GM10847 (cell line): Measurements from ENCODE around the gene TRAPPC2B.

ENCODE experiments used
- POLR2A ChIP-seq: IDR thresholded peaks from 2 replicates; pipeline ENCODE4 v1.6.1; 2011; ENCODE audit not compliant: insufficient read length; ENCODE audit errors: extremely low read depth

Gene TRAPPC2B

DNA sequence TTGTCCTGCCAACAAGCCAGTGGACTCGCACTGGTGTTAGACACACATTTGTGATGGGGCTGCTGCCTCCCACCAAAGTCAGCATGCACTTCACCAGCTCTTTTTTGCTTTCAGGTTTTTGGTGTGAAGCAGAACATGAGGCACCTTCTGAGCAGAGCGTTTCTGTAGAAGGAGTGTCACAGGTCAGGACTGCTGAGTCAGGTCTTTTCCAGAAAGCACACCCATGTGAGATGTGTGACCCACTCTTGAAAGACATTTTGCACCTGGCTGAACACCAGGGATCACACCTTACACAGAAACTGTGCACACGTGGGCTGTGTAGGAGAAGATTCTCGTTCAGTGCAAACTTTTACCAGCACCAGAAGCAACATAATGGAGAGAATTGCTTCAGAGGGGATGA, 7.4 kb upstream of the TRAPPC2B start:
- no peak for TF ChIP-seq POLR2A

DNA sequence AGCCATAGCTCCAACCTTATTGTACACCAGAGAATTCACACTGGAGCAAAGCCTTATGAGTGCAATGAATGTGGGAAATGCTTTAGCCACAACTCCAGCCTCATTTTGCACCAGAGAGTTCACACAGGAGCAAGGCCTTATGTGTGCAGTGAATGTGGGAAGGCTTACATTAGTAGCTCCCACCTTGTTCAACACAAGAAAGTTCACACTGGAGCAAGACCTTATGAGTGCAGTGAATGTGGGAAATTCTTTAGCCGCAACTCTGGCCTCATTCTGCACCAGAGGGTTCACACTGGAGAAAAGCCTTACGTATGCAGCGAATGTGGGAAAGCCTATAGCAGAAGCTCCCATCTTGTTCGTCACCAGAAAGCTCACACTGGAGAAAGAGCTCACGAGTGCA, 5.9 kb upstream of the TRAPPC2B start:
- TF ChIP-seq POLR2A: no peak

DNA sequence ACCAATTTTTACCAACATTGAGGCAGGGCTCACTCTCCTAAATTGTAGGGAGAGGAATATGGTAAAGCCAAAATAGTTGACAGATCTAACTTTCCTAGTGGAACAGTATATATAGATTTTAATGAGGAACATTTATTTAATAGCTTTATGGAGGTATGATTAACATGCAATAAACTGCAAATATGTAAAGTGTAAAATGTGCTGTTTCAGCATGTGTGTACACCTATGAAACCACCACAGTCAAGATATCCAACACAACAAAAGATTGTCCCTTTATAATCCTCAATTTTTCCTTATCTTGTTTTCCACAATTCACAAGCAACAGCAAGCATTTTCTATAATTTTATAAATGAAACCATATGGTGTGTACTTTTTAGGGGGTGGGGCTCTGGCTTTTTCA, 4.1 kb upstream of the TRAPPC2B start:
- TF ChIP-seq POLR2A: no peak

DNA sequence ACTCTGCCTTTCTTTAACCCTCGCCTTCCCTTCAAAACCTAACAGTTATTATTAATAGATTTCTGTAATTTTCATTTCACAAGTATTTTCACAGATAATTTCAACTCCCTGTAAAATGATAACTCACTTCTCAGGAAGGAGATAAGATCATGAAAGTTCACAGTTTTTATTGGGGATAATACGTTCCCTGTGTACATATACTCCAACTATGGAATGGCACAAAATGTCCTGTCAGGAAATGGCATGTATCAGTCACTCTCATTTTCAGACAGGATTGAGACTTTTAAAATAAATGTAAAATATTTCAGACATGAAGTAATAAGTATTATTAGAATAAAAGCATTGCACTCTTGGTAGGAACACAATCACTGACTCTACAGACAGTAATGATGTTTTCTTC, 932 bp upstream of the TRAPPC2B start:
- no peak for TF ChIP-seq POLR2A

DNA sequence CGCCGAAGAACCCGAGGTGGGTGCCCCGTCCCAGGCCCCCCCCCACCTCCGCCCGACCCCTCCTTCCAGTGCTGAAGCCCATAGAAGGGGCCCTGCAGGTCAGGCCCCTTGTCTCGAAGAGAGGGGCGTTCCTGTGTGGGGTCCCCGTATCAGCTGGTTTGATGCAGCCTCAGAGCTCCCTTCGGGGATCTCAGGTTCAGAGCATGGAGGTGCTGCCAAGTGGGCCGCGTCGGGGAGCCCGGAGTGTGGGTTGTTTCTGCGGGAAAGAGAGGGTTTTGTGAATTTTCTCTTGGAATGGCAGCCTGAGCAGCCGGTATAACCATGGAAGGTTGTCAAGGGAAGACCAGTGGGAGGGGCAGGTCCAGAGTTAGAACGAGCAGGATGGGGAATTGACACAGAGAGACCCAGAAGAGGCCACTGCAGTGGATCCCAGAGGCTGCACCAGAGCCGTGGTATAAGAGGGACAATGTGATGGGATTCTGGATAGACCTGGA, 384 bp downstream of the TRAPPC2B start:
- TF ChIP-seq POLR2A: no peak

DNA sequence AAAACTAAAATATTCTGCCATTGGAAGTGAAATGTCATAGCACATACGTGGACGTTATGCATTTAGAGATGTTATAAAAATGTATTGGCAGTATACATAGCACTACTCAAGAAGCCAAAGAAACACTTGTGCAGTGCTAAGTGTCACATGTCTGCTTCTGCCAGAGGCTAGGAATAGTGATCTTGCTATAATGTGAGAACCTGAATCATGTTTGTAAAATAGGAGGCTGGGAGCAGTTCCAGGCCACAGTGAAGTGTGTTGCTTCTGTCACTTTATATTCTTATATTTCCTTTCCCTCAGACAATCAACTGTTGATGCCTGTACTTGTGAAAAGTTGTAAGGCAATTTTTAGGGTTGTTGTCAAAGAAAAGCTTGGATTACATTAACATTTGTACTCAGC, 3.4 kb downstream of the TRAPPC2B start:
- TF ChIP-seq POLR2A: no peak

DNA sequence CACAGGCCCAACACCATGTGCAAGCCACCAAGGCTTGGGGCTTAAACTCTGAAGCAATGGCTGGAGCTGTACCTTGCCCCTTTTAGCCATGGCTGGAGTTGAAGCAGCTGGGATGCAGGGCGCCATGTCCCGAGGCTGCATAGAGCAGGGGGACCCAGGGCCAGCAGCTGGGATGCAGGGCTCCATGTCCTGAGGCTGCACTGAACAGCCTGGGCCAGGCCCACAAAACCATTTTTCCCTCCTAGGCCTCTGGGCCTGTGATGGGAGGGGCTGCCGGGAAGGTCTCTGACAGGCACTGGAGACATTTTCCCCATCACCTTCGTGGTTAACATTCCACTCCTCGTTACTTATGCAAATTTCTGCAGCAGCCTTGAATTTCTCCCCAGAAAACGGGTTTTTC, 10.8 kb downstream of the TRAPPC2B start:
- TF ChIP-seq POLR2A: no peak

DNA sequence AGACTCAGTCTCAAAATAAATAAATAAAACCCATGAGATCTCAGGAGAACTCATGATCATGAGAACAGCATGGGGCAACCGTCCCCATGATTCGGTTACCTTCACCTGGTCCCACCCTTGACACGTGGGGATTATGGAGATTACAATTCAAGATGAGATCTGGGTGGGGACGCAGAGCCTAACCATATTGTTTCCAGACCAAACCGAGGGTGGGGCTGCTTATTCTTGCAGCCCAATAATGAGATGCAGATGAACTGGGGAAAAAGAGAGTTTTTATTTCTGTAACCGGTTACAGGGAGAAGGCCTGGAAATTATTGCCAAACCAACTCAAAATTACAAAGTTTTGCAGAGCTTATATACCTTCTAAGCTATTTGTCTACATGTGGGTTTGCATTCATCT, 12.8 kb downstream of the TRAPPC2B start:
- no peak for TF ChIP-seq POLR2A

DNA sequence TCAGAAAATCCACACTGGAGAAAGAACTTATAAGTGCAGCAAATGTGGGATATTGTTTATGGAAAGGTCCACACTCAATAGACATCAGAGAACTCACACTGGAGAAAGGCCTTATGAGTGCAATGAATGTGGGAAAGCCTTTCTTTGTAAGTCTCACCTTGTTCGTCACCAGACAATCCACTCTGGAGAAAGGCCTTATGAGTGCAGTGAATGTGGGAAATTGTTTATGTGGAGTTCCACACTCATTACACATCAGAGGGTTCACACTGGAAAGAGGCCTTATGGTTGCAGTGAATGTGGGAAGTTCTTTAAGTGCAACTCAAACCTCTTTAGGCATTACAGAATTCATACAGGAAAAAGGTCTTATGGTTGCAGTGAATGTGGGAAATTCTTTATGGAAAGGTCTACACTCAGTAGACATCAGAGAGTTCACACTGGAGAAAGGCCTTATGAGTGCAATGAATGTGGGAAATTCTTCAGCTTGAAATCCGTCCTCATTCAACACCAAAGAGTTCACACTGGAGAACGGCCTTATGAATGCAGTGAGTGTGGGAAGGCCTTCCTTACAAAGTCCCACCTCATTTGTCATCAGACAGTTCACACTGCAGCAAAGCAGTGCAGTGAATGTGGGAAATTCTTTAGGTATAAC, 14.3 kb downstream of the TRAPPC2B start:
- no peak for TF ChIP-seq POLR2A

DNA sequence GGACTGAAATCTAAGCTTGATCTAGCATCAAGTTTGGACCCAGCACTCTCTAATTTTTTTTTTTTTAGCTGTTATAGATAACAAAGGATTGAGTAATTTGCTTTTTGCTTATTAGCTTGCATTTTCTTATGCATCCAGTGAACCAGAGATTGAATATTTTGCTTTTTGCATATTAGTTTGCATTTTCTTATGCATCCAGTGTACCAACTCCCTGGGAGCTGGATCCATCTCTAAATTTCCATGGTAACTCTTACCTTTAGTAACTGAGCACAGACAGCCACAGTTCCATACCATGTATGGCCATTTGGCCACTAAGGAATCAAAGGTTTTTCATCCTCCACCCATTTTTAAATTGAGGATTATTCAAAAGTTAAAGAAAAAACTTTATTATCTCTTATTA, 17.6 kb downstream of the TRAPPC2B start:
- TF ChIP-seq POLR2A: no peak

DNA sequence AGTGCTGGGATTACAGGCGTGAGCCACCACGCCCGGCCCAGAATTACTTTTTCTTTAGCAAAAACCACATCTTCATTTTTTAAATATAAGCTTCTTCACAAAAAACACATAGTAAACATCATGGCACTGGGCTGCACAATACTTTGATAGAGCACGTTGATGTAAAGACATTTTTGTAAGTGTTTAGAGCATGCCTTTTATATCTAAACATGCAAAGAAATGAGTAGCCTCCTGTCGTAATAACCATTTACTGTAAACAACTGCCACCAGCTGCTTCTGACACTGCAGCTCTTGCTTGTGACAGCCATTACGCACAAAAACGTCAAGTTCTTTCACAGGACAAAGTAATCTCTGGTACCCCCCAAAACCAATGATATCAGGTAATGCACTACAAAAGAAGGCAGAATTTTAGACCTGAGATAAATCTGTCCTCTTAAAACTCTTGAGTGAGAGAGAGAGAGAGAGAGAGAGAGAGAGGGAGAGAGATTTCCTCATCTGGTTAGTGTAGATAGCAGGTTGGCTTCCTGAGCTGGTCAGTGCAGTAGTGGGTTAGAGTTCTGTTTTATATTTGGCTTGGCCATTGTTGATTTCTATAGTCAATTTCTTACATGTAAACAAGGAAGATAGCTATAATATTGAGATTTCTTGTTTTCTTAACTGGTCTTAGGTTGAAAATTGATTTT, 19.6 kb downstream of the TRAPPC2B start:
- no peak for TF ChIP-seq POLR2A

DNA sequence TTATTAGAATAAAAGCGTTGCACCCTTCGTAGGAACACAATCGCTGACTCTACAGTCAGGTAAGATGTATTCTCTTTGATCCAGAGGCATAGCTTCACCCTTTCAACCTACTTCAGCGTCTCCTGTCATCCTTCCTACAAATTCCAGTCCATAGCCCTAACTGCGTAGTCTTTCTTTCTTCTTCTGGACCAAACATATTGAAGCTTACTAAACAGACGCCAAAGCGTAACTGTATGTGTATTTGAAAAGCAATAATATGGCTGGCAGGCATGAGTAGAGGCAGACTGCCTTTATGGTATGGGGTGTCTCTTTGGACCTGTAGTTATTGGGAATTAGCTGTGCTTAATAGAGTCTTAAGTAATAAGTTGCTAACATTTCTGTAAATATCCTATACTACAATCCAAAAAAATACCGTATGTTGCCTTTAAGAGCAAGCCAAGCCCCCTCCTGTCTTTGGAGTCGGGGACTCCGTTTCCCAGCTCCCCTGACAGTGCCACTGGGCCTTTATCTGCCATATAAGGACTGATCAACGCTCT, 25.9 kb downstream of the TRAPPC2B start:
- no peak for TF ChIP-seq POLR2A

DNA sequence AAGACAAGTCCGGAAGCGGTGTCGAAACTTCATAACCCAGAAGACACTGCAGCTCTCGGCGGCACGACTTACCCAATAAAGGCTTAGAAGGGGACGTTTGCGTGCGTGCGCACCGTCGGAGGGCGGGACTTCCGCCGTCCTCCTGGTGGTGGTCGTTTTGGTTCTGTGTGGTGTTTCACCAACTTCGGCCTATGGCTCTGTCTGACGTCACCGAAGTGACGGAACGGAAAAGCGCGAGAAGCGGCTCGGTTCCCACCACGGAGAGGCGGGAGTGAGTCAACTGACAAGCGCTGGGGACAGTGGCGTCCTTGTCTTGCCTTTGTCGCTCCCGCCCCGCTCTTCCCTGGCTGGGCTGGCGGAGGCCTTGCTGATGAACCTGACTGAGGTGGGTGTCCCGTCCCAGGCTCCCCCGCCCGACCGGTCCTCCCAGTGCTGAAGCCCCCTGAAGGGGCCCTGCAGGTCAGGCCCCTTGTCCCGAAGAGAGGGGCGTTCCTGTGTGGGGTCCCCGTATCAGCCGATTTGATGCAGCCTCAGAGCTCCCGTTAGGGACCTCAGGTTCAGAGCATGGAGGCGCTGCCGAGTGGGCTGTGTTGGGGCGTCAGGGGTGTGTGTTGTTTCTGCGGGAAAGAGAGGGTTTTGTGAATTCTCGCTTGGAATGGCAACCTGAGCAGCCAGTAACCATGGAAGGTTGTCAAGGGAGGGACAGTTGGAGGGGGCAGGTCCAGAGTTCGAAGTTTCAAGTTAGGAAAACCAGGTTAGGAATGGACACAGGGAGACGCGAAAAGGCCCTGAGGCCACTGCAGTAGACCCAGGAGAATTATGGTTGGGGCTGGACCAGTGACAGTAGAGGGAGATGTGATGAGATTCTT, 26.6 kb downstream of the TRAPPC2B start, which contains the start of gene ZNF548:
Gene ZNF548 (plus strand): TSS at position 125 of the 869 bp plus-strand sequence. CDS start 246 bp downstream, at position 371.
- TF ChIP-seq POLR2A: peak; percentile 31

DNA sequence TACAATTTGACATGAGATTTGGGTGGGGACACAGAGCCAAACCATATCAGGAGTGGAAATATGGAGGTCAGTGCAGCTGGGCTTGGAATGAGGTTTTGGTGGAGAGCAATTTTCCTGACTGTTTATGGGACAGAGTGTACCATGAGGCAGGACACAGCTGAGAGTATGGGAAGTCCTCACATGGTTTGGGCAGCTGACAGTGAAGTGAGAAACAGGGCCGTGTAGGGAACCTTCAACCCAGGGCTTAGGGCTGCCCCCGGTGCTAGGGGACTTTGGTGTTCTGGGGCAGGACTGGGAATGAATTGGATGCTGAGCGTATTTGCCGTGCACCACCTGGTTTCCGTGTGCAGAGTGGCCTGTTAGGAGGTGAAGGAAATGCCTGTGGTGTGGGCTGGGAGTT, 32.4 kb downstream of the TRAPPC2B start:
- no peak for TF ChIP-seq POLR2A

DNA sequence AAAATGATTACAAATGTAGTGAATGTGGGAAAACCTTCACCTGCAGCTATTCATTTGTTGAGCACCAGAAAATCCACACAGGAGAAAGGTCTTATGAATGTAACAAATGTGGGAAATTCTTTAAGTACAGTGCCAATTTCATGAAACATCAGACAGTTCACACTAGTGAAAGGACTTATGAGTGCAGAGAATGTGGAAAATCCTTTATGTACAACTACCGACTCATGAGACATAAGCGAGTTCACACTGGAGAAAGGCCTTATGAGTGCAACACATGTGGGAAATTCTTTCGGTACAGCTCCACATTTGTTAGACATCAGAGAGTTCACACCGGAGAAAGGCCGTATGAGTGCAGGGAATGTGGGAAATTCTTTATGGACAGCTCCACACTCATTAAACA, 35.5 kb downstream of the TRAPPC2B start:
- TF ChIP-seq POLR2A: no peak

DNA sequence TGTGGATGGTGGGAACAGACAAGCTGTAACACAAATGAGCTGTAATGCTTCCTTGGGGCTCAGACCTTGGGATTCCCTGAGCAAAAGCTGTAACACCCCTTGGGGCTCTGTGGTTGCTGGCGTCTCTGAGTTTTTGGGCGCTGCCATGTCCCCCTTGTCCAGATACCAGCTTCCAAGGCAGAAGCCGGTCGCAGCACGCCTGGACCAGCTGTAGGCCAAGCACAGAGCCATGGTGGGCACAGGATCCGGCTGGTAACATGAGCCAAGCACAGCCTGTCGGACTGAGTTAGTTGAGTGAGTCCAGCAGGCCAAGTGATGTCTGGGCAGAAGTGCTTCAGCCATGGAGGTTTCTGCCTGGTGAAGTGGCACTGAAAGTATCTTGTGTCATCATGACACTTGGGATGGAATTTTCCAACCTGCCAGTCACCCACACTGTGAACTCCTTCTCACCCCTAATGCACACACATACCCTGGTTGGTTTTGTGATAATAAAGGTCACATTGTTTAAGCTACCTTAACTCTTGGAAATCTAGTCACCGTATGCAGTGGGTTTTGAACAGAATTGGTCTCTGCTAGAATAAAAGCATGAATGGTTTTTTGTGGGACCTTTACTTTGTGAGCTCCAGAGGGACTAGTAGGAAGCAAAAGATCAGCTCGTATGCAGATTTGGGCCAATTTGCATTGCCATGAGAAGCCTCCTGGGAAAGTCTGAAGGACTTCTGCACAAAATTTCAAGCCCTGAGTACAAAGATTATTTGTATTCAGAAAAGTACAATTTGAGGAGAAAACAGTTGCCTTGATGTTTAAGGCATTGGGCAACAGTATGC, 40.6 kb downstream of the TRAPPC2B start:
- TF ChIP-seq POLR2A: no peak
